HUDEP-2 (cell line): ENCODE results near the gene PARD3B.

Experiments used
- DNase-seq, 76 experiments: peaks; one replicate each; lab custom pipeline; 2025; ENCODE audit not compliant: unreplicated experiment in 76 of 76; lab: John Stamatoyannopoulos, UW

The PARD3B gene

GRCh38 chr2:204749319-204749718 is 204.0 kb downstream of the PARD3B start:
- DNase-seq, result no peak

- DNase-seq, result no peak
Measured at GRCh38 chr2:204750389-204750788, 205.1 kb downstream of the PARD3B start.

- no peak for DNase-seq
Measured at GRCh38 chr2:204751472-204751871, 206.2 kb downstream of the PARD3B start.

DNA sequence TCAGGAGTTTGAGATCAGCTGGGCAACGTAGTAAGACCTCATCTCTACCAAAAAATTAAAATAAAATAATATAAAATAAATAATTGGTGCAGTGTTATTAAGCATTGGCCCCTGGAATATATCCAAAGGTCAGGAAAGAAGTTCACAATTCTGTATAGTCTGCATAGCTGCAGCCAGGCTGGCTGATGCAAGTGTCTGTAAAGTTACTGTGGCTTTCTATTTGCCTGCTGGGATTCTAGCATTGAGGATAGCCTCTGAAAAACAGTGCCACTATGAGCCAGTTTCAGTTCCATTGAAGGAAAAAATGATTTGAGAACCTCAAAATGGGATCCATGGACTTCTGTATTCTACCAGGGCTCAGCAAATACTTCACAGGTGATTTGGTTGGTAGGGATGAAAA is 208.6 kb downstream of the PARD3B start:
- no peak for DNase-seq

GRCh38 chr2:204754898-204755297 is 209.6 kb downstream of the PARD3B start:
- DNase-seq, result no peak

- DNase-seq, result no peak
Measured at GRCh38 chr2:204763974-204764703, 218.9 kb downstream of the PARD3B start.

DNA sequence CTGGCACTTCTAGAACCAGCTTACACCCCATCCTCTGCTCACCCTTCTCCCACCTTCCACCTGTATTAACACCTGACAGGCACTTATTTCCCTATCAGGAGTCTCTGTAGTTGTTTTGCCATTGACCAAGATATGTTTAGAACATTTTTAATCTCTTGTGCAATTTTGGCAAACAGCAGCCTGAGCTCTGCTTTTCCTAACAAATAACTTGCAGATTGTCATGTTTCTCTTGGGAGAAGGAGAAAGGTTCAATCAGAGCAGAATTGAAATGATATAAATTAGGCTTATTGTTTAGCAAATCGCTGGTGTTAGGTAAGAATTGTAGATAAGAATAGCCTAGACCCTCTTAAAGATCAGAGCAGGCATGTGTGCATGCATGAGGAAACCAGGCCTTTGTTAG is 225.5 kb downstream of the PARD3B start:
- DNase-seq, result no peak

DNA sequence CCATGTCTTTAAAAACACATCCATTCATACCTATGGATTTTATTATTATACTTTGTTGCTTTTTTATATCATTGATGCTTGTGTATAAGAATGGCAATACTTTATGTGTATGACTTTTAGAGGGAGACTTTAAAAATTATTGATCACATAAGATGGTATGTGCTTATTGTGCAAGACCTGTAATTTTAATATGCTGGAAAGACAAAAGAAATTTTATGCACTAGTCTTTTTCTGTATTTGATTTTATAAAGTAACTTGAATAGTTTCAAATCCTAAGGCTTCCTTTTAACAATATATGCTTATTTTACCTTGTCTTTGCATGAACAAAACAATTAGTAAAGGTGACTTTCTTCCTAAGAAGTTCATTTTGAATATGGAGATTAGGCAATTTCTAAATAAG is 226.4 kb downstream of the PARD3B start:
- no peak for DNase-seq

- no peak for DNase-seq
Measured at GRCh38 chr2:204772546-204772945, 227.3 kb downstream of the PARD3B start.

DNA sequence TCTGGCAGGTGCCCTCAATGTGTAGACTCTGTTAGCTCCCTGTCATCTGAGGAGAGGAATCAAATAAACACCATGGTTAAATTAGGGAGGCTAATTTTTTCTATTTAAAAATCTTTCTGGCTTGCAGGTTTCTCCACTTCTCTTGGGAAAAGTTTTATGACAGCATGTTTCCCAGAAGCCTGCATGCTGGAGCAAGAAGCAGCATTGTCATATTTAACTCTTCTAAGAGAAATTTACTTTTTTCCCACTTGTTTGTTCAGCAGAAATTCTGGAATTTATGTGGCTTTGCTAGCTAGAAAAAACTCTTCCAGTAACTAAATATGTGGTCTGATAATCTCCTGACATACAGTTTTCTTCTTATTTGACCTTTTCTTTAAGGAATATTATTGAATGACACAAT is 230.5 kb downstream of the PARD3B start:
- DNase-seq, result no peak

DNA sequence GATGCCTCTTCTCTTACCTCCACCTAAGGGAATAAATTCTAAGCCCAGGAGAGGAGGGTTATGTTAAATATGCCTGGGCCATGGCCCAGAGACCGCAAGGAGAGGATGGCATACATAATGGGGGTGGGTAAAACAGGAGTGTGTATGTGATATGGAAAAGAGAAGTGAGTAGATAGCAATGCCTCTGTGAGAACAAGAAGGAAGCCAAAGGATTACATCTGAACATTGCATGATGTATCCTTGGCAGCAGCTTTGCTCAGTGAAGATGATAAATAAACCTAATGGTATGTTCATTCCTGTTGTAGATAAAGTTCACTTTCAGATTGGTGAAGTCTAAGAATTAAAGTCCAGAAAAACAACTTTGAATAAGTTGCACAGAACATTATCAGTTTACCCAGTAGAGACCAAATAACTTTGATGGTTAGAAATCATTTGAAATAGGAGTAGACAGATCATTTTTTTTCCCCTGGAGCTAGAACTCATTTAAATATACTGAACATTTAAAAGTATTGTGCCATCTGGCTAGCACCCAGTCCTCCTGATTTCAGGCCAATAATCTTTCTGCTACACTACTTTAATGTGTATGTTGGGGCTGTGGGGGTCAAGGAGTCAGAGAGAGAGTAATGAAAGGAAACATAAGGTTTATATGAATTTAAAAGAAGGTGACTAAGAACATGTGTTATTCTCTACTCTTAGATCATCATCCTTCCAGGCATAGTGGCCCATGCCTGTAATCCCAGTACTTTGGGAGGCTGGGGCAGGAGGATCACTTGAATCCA is 231.7 kb downstream of the PARD3B start:
- DNase-seq, result no peak

DNA sequence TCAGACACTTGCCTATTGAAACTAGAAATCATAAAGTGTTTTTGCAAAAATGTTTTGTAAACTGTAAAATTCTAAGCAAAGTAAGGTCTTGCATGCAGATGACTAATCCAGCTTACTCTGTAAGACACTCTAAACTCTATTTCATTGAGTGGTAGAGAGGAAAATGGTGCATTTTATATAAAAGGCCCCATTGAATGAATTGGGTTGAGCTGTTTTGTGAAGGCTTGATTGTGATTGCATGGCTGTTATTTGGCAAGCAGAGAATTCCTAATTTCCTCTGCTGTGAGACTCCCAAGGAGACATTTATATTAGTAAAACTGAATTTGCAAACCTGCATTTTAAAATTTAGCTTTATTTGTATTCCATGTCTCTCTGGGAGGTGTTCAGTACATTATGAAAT is 234.5 kb downstream of the PARD3B start:
- no peak for DNase-seq

- DNase-seq, result no peak
Measured at GRCh38 chr2:204781941-204782340, 236.7 kb downstream of the PARD3B start.

GRCh38 chr2:204790076-204790475 is 244.8 kb downstream of the PARD3B start:
- DNase-seq, result no peak

DNA sequence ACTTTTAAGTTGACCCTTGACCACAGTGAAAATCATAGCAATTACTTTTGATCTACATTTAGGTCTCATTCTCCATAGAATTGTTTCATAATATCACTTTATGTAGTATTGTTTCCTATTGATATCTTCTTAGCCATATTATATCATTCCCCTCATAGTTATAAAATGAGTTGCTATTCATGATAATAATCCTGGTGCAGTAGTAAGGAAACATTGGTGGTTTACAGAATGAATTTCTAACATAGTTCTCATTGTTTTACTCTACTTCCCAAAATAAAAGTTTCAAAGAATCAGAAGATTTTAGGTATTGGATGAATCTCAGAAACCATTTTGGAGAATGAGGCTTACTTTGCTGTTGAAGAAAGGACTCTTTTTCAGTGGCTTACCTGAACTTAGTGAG is 246.0 kb downstream of the PARD3B start:
- DNase-seq, result no peak

- DNase-seq, result no peak
Measured at GRCh38 chr2:204794624-204795023, 249.3 kb downstream of the PARD3B start.

DNA sequence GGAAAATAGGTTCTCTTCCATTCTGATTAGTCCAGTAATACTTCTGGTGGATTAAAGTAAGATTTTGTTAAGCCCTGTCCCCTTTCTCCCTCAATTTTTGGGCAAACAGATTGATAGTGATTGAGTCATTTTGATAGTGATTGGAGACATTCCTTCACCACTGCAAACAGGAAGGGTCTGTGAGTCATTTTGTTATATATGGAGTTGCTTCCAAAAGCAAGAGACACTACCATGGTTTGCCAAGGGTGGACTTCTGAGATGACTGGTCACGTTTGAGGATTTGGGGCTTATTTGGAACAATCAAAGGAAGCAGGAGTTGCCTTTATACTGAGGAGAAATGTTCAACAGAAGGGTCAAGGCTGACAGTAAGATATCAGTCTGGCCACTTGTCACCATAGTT is 249.9 kb downstream of the PARD3B start:
- DNase-seq, result no peak

- no peak for DNase-seq
Measured at GRCh38 chr2:204796581-204796980, 251.3 kb downstream of the PARD3B start.

- DNase-seq, result no peak
Measured at GRCh38 chr2:204799791-204800190, 254.5 kb downstream of the PARD3B start.

GRCh38 chr2:204808494-204808893 is 263.2 kb downstream of the PARD3B start:
- no peak for DNase-seq

DNA sequence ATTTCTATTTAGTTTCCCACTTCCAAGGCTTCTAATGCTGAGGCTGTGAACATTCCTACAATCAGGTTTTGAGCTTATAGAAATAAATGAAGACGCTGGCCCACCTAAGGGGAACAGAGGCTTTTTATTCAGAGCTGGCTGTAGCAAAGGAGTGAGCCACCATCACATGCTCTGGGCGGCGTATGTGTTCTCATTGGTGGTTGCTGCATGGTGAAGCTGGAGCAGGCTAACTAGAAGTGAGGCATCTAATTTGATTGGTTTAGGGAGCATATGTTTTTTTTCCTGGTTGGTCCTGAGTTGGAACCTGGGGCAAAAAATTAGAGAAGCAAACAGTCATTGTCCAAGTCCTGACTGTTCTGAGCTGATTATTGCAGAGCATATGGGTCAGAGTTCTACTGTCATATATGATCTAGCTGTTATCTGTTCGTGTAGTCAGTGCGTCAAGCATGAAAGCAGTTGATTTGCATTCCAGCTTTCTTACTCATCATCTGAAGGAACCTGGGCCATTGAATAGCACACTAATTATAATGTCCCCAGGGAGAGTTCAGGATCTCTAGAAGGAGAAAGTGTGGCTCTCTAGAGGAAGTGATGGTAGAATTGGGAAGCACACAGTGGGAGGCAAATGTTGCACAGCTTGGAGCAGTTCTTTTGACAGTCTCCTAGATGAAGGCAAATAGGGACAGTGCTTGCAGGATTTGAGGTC is 279.6 kb downstream of the PARD3B start:
- no peak for DNase-seq

GRCh38 chr2:204825681-204826080 is 280.4 kb downstream of the PARD3B start:
- DNase-seq, result no peak
